Ovary (tissue), 3 donors: ENCODE measurements around the gene ANXA11.

Experiments
- CTCF ChIP-seq, 3 donors: fragments of 450-650 bp in 2 of 3; fragments of 200-600 bp in 1 of 3; IDR thresholded peaks; one replicate each; pipeline versions ENCODE4 v1.5.1 to v1.8.0; 2016 to 2022; ENCODE audit warnings: antibody characterized with exemption in 3 of 3, mild to moderate bottlenecking in 1 of 3
- EP300 ChIP-seq: sonication (generic); formaldehyde crosslinking; IDR thresholded peaks from one replicate; pipeline ENCODE4 v1.6.1; 2017; ENCODE audit warnings: antibody characterized with exemption
- POLR2A ChIP-seq: fragments of 450-650 bp; IDR thresholded peaks from one replicate; pipeline ENCODE4 v1.6.1; 2017; ENCODE audit warnings: antibody characterized with exemption, mild to moderate bottlenecking, moderate library complexity
- donor health status: DM: no; HTN: no; CAD: no.

DNA sequence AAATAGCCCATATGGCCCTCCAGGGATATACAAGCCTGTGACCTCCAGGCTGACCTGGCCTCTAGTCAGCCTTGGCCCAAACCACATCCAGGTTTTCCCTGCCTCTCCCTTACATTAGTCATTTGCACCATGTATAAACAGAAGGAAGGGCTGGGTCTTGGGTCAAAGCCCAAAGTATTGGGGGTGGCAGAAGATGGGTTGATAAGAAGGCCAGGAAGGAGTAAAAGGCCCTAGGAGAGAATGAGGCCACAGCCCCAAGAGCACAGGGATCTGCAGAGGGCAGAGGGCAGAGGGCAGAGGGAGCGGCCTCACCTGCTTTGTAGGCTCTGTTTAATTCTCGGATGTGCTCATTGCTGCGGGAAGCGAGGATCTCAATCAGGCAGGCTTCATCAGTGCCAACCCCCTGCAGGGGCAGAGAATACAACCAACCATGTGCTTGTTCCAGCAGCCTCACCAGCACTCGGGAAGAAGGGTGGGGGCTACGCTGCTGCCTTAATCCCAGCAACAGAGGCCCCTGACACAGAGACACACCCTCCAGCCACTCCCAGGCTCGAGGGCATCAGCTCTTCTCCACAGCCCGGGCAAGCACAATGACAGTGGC lies 41.5 kb downstream of the ANXA11 start:
- no peak for TF ChIP-seq CTCF (IDR thresholded peaks at IDR 0.05)
- TF ChIP-seq EP300, result no peak
- TF ChIP-seq POLR2A, result no peak
